ENCODE data around the gene MAPKAP1.

DNA sequence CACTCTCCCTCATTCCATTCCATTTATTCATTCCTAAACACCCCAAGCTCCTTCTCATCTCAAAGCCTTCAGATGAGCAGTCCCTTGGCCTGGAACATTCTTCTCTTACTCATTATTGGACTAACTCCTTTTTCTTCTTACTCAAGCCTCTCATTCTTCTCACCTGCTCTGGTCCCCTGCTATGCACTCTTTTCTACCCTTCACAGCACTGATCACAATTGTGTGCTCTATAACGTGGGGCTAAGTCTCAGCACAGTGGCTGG lies 212.4 kb downstream of the MAPKAP1 start:
- TF ChIP-seq CTCF (IDR thresholded peaks at IDR 0.05) (no peak), POLR2A (IDR thresholded peaks at IDR 0.05) (no peak)
